Mononuclear cell (primary cell): Measurements from ENCODE around the gene NRP1. TPM values are rescaled to one million over a fixed set of nuclear protein-coding genes. Genes with fewer than 3 reads are reported as not detected.

Experiments used
- H3K27me3 ChIP-seq: 2 replicates; pipeline ENCODE4 v1.6.0; 2011; ENCODE audit warnings: low read length, control low read depth; ENCODE audit not compliant: insufficient read depth
- H3K4me1 ChIP-seq: 2 replicates; pipeline ENCODE4 v1.5.1; 2011; ENCODE audit warnings: mild to moderate bottlenecking, low read length, control low read depth; ENCODE audit not compliant: insufficient read depth
- H3K4me3 ChIP-seq: 2 replicates; pipeline ENCODE4 v1.5.1; 2011; ENCODE audit warnings: mild to moderate bottlenecking, low read length, moderate library complexity
- H3K9me3 ChIP-seq: 2 replicates; pipeline ENCODE4 v1.5.1; 2011; ENCODE audit warnings: low read depth, mild to moderate bottlenecking, control low read depth, low read length
- total RNA-seq: library from RNA; depleted of rRNA; stranded (reverse); fragments of >200 nt; gene quantifications from one replicate; pipeline ENCODE4 v1.2.3, GENCODE V29; 2012

Gene NRP1
- total RNA-seq, 1 donor = 1.2 TPM

GRCh38 chr10:33240258-33240657, 94.2 kb downstream of the NRP1 start:
- Histone ChIP-seq H3K4me1 (no peaks in the 10 kb centered on the region), H3K9me3 (no peaks in the 10 kb centered on the region), H3K27me3 (no peaks in the 10 kb centered on the region), H3K4me3 (no peak overlapping the region)

- H3K4me3 ChIP-seq = no peak overlapping the region
- H3K9me3 ChIP-seq = no peaks in the 10 kb centered on the region
- H3K4me1 ChIP-seq = no peaks in the 10 kb centered on the region
- no peaks in the 10 kb centered on the region for H3K27me3 ChIP-seq
Measured at GRCh38 chr10:33239257-33239656, 95.2 kb downstream of the NRP1 start.

- Histone ChIP-seq H3K9me3 (no peaks in the 10 kb centered on the region), H3K27me3 (no peaks in the 10 kb centered on the region), H3K4me1 (no peaks in the 10 kb centered on the region), H3K4me3 (no peak overlapping the region)
Measured at GRCh38 chr10:33238643-33239042, 95.8 kb downstream of the NRP1 start.

GRCh38 chr10:33237736-33238624, 96.5 kb downstream of the NRP1 start:
- H3K27me3 ChIP-seq = no peaks in the 10 kb centered on the region
- no peaks in the 10 kb centered on the region for H3K4me1 ChIP-seq
- no peak overlapping the region for H3K4me3 ChIP-seq
- no peaks in the 10 kb centered on the region for H3K9me3 ChIP-seq

- Histone ChIP-seq H3K9me3 (no peaks in the 10 kb centered on the region), H3K4me3 (no peak overlapping the region), H3K4me1 (no peaks in the 10 kb centered on the region), H3K27me3 (no peaks in the 10 kb centered on the region)
Measured at GRCh38 chr10:33236916-33237315, 97.6 kb downstream of the NRP1 start.

GRCh38 chr10:33235951-33236350, 98.5 kb downstream of the NRP1 start:
- Histone ChIP-seq H3K9me3 (no peaks in the 10 kb centered on the region), H3K27me3 (no peaks in the 10 kb centered on the region), H3K4me1 (no peaks in the 10 kb centered on the region), H3K4me3 (no peak overlapping the region)

- no peak overlapping the region for H3K4me3 ChIP-seq
- no peaks in the 10 kb centered on the region for H3K4me1 ChIP-seq
- no peaks in the 10 kb centered on the region for H3K9me3 ChIP-seq
- H3K27me3 ChIP-seq = no peaks in the 10 kb centered on the region
Measured at GRCh38 chr10:33235251-33235884, 99.1 kb downstream of the NRP1 start.

GRCh38 chr10:33234831-33235237, 99.6 kb downstream of the NRP1 start:
- Histone ChIP-seq H3K9me3 (no peaks in the 10 kb centered on the region), H3K4me1 (no peaks in the 10 kb centered on the region), H3K4me3 (no peak overlapping the region), H3K27me3 (no peaks in the 10 kb centered on the region)

GRCh38 chr10:33233635-33234034, 100.8 kb downstream of the NRP1 start:
- no peaks in the 10 kb centered on the region for H3K4me1 ChIP-seq
- no peaks in the 10 kb centered on the region for H3K9me3 ChIP-seq
- no peaks in the 10 kb centered on the region for H3K27me3 ChIP-seq
- H3K4me3 ChIP-seq = no peak overlapping the region

- Histone ChIP-seq H3K9me3 (no peaks in the 10 kb centered on the region), H3K4me3 (no peak overlapping the region), H3K4me1 (no peaks in the 10 kb centered on the region), H3K27me3 (no peaks in the 10 kb centered on the region)
Measured at GRCh38 chr10:33233221-33233620, 101.2 kb downstream of the NRP1 start.

- Histone ChIP-seq H3K4me3 (no peak overlapping the region), H3K4me1 (no peaks in the 10 kb centered on the region), H3K27me3 (no peaks in the 10 kb centered on the region), H3K9me3 (no peaks in the 10 kb centered on the region)
Measured at GRCh38 chr10:33231621-33232350, 102.7 kb downstream of the NRP1 start.

GRCh38 chr10:33229949-33230267, 104.6 kb downstream of the NRP1 start:
- Histone ChIP-seq H3K4me1 (no peaks in the 10 kb centered on the region), H3K4me3 (no peak overlapping the region), H3K27me3 (no peaks in the 10 kb centered on the region), H3K9me3 (no peaks in the 10 kb centered on the region)

GRCh38 chr10:33229252-33229948, 105.1 kb downstream of the NRP1 start:
- Histone ChIP-seq H3K4me1 (no peaks in the 10 kb centered on the region), H3K9me3 (no peaks in the 10 kb centered on the region), H3K27me3 (no peaks in the 10 kb centered on the region), H3K4me3 (no peak overlapping the region)

GRCh38 chr10:33228426-33228825, 106.0 kb downstream of the NRP1 start:
- Histone ChIP-seq H3K4me1 (no peaks in the 10 kb centered on the region), H3K9me3 (no peaks in the 10 kb centered on the region), H3K27me3 (no peaks in the 10 kb centered on the region), H3K4me3 (no peak overlapping the region)

GRCh38 chr10:33227489-33227888, 107.0 kb downstream of the NRP1 start:
- no peaks in the 10 kb centered on the region for H3K4me1 ChIP-seq
- no peaks in the 10 kb centered on the region for H3K27me3 ChIP-seq
- H3K4me3 ChIP-seq = no peak overlapping the region
- no peaks in the 10 kb centered on the region for H3K9me3 ChIP-seq
